Fibroblast of the aortic adventitia (primary cell): ENCODE measurements around the gene VPS37B. TPM values are rescaled to one million over a fixed set of nuclear protein-coding genes. Genes with fewer than 3 reads are reported as not detected.

ENCODE experiments used
- DNase-seq: peaks from one replicate; pipeline ENCODE4 v3.0.0-alpha.2; 2010; ENCODE audit warnings: low read depth
- H3K4me3 ChIP-seq: 2 replicates; pipeline ENCODE4 v1.5.1; 2011; ENCODE audit warnings: low read depth, mild to moderate bottlenecking, control low read depth, low read length, moderate library complexity
- CTCF ChIP-seq: IDR thresholded peaks from 2 replicates; pipeline ENCODE4 v1.5.1; 2011; ENCODE audit warnings: mild to moderate bottlenecking, low read length, control low read depth, inconsistent platforms; ENCODE audit not compliant: insufficient read depth
- total RNA-seq: library from RNA; depleted of rRNA; stranded (reverse); fragments of >200 nt; gene quantifications from 2 replicates; pipeline ENCODE4 v1.2.3, GENCODE V29; 2012; ENCODE audit warnings: low replicate concordance

The VPS37B gene
- total RNA-seq, 1 donor = 17.8 TPM

- no peak for TF ChIP-seq CTCF
- DNase-seq = no peak
- no peak overlapping the region for H3K4me3 ChIP-seq
Observed at GRCh38 chr12:122927756-122928403, 32.0 kb upstream of the VPS37B start.

- no peak for DNase-seq
- H3K4me3 ChIP-seq = no peak overlapping the region
- TF ChIP-seq CTCF = no peak
Observed at GRCh38 chr12:122921917-122922316, 26.0 kb upstream of the VPS37B start.

GRCh38 chr12:122920687-122921086, 24.8 kb upstream of the VPS37B start:
- TF ChIP-seq CTCF = no peak
- DNase-seq = no peak
- no peak overlapping the region for H3K4me3 ChIP-seq

- H3K4me3 ChIP-seq = no peak overlapping the region
- no peak for DNase-seq
- TF ChIP-seq CTCF = no peak
Observed at GRCh38 chr12:122918827-122919226, 22.9 kb upstream of the VPS37B start.

- TF ChIP-seq CTCF = no peak
- DNase-seq = peak; percentile 81
- no peak overlapping the region for H3K4me3 ChIP-seq
Observed at GRCh38 chr12:122917507-122918121, 21.7 kb upstream of the VPS37B start.

- TF ChIP-seq CTCF = no peak
- H3K4me3 ChIP-seq = no peak overlapping the region
- DNase-seq = no peak
Observed at GRCh38 chr12:122909442-122910288, 13.7 kb upstream of the VPS37B start.
